Activated CD4-positive, alpha-beta T cell treated with anti-CD3 and anti-CD28 coated beads, Interleukin-2, amount 10 ng/mL, durations not matched to agents 7 days and 5 days (primary cell): ENCODE measurements around the gene EPM2A. TPM values are rescaled to one million over a fixed set of nuclear protein-coding genes. Genes with fewer than 3 reads are reported as not detected.

Experiments used
- CTCF ChIA-PET: fragments of 350-600 bp; sonication (Branson Sonifier 250); formaldehyde crosslinking; loops from one replicate; lab custom pipeline; 2021; ENCODE audit warnings: antibody characterized with exemption; lab: Charles Lee
- POLR2A ChIA-PET: fragments of 350-600 bp; sonication (Branson Sonifier 250); formaldehyde crosslinking; loops from one replicate; lab custom pipeline; 2021; ENCODE audit warnings: antibody characterized with exemption; lab: Charles Lee
- DNase-seq: peaks from one replicate; pipeline ENCODE4 v3.0.0-alpha.2; 2020
- H3K27ac Mint-ChIP-seq: one replicate; pipeline ENCODE4 v1.8.0; 2021; ENCODE audit warnings: mild to moderate bottlenecking, moderate library complexity, mixed read lengths
- H3K27me3 Mint-ChIP-seq: one replicate; pipeline ENCODE4 v1.8.0; 2021; ENCODE audit warnings: mixed read lengths
- H3K36me3 Mint-ChIP-seq: one replicate; pipeline ENCODE4 v1.8.0; 2021; ENCODE audit warnings: low read depth, mixed read lengths
- H3K4me1 Mint-ChIP-seq: one replicate; pipeline ENCODE4 v1.8.0; 2021; ENCODE audit warnings: mixed read lengths
- H3K4me3 Mint-ChIP-seq: one replicate; pipeline ENCODE4 v1.8.0; 2021; ENCODE audit warnings: mild to moderate bottlenecking, moderate library complexity, mixed read lengths
- H3K9me3 Mint-ChIP-seq: one replicate; pipeline ENCODE4 v1.8.0; 2021; ENCODE audit warnings: mixed read lengths
- total RNA-seq, 2 experiments: library from RNA; stranded (reverse); gene quantifications; one replicate each; pipeline ENCODE4 v1.2.3, GENCODE V29; 2021

EPM2A gene
- total RNA-seq, 2 experiments from 2014 or later = 4.5 to 5.7 TPM

DNA sequence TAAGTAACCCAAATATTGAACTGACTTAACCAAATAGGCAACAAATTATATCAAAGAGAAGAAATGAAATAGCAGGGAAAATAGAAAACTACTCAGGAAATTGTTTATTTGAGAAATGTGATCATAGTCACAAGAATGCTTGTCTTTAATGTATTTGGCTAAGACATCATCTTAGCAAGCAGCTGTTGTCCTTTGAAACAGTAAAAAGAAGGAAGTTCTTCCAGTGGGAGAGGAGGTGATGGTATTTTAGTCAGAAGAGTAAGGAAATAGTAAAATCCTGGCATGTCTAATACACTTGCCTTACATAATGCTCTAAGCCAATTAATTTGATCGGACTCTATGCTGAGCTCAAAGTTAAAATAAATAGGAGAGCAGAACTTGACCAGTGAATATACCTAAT, 126.5 kb downstream of the EPM2A start:
- ChIA-PET CTCF (interaction anchor here (1.0 kb wide), 1 partner anchor 303 kb away, joined by 3 read pairs; no protein-coding TSS in a partner anchor), POLR2A (no interaction called here)
- H3K27ac Mint-ChIP-seq = no peak overlapping the region
- H3K4me1 Mint-ChIP-seq = no peaks in the 10 kb centered on the region
- H3K4me3 Mint-ChIP-seq = no peak overlapping the region
- no peaks in the 10 kb centered on the region for H3K36me3 Mint-ChIP-seq
- DNase-seq = no peak
- H3K27me3 Mint-ChIP-seq = no peaks in the 10 kb centered on the region
- H3K9me3 Mint-ChIP-seq = no peaks in the 10 kb centered on the region

DNA sequence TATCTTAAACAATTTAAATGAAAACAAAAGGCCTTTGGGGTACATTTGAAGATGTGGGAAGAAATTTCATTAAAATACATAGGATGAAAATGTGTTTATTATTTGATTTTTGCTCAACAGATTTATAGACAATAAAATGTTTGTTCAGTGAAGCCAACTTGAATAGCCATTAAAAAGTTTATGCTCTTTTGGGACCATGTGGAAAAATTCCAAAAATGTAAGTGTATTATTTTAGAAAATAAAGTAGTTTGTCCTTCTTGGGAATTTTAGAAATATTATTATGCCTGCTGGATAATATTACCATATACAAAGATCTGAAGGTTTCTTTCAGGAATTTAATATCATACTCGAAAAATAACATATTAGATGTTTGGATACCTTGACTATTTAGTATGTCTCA, 131.3 kb downstream of the EPM2A start:
- CTCF ChIA-PET = no interaction called here

DNA sequence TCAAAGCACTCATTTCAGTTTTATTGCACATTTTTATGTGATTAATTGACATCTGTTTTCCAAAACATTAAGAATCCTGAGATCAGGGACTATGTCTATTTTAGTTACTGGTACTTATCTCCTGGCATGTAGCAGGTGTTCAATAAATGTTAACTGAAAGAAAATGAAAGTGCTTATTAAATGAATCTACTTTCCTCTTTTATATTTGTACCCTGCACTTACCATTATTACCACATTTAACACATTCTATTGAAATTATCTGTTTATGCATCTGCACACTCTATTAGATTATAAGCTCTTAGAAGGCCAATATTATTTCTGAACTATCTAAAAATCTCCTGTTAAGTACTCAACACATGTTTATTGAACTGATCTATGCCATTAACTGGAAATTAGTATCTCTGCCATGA, 131.9 kb downstream of the EPM2A start:
- POLR2A ChIA-PET = no interaction called here
- Mint-ChIP-seq H3K4me1 (no peaks in the 10 kb centered on the region), H3K4me3 (no peak overlapping the region), H3K9me3 (no peaks in the 10 kb centered on the region), H3K27me3 (no peaks in the 10 kb centered on the region), H3K36me3 (no peaks in the 10 kb centered on the region), H3K27ac (no peak overlapping the region)
- DNase-seq = no peak
- CTCF ChIA-PET = no interaction called here

More for the DNA sequence above, 131.3 kb downstream of the EPM2A start:
- H3K4me3 Mint-ChIP-seq = no peak overlapping the region
- no peaks in the 10 kb centered on the region for H3K4me1 Mint-ChIP-seq
- no peaks in the 10 kb centered on the region for H3K27me3 Mint-ChIP-seq
- DNase-seq = no peak
- no peaks in the 10 kb centered on the region for H3K9me3 Mint-ChIP-seq
- POLR2A ChIA-PET = no interaction called here
- H3K27ac Mint-ChIP-seq = no peak overlapping the region
- no peaks in the 10 kb centered on the region for H3K36me3 Mint-ChIP-seq

DNA sequence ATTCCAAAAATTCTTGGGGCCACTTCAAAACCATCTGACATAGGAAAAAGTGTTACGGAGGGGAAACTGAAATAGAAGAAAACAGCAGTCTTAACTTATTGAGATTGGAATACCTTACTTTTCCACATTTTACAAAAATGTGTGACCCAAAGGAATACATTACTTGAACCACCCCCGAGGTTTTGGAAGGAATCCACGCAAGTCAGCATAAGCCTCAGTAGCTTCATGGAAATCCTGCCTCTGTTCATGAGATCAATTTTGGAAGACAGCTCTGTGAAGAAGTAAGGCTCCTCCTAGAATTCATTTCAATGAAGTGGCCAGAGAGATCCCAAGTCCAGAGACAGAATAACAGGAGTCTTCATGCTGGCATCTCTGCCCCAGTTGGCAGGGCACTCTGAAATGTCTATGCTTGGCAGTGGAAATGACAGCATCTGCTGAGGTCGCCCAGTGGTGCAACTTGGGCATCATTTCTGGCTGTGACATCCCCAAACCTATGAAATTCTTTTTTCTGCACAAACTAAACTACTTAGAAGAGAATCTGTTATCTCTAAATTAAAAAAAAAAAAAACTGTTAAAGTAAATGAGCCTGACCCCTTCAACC, 132.5 kb downstream of the EPM2A start:
- H3K4me3 Mint-ChIP-seq = no peak overlapping the region
- no peaks in the 10 kb centered on the region for H3K27me3 Mint-ChIP-seq
- CTCF ChIA-PET = no interaction called here
- DNase-seq = no peak
- H3K4me1 Mint-ChIP-seq = no peaks in the 10 kb centered on the region
- no peaks in the 10 kb centered on the region for H3K36me3 Mint-ChIP-seq
- POLR2A ChIA-PET = no interaction called here
- H3K9me3 Mint-ChIP-seq = no peaks in the 10 kb centered on the region
- no peak overlapping the region for H3K27ac Mint-ChIP-seq

DNA sequence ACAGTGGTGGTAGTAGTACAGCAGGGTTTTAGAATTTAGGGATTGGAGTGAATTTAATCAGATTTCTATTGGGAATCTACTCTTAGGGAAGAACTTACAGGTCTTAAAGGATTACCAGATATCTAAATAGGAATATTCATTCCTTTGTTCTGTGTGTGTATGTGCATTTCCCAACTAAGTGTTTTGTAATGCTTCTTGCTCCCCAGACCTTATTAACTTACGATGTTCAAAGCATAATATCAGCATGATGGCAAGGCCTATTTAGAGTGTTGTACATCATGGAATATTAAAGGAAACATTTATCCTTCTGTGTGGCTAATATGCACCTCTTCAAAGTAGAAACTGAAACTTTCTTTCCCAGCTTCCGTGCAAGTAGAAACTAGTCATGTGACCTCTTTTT, 133.9 kb downstream of the EPM2A start:
- CTCF ChIA-PET = no interaction called here
- no peak overlapping the region for H3K27ac Mint-ChIP-seq
- POLR2A ChIA-PET = no interaction called here
- no peaks in the 10 kb centered on the region for H3K36me3 Mint-ChIP-seq
- H3K4me1 Mint-ChIP-seq = no peaks in the 10 kb centered on the region
- H3K4me3 Mint-ChIP-seq = no peak overlapping the region
- H3K9me3 Mint-ChIP-seq = no peaks in the 10 kb centered on the region
- DNase-seq = no peak
- H3K27me3 Mint-ChIP-seq = no peaks in the 10 kb centered on the region

- no peak overlapping the region for H3K27ac Mint-ChIP-seq
- DNase-seq = no peak
Measured at GRCh38 chr6:145600299-145600698, 135.0 kb downstream of the EPM2A start.

DNA sequence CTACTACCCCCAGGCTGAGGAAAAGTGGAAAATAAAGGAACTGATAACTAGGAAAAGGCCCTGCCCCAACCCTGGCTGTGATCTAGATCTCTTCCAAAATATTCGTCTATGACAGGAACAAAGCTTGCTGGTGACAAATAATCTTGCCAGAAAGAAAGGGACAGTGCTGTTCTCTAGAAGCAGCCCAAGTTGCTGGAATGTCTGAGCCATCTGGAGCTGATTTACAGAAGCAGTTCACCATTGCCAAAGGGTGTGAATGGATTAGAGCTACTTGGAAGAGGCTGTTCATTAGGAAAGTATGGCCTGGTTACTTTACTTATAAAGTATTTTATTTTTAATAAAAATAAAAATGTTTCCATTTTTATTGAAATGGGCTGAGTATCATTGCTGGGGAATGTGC, 146.3 kb downstream of the EPM2A start:
- Mint-ChIP-seq H3K4me1 (no peaks in the 10 kb centered on the region), H3K27me3 (no peaks in the 10 kb centered on the region), H3K4me3 (no peak overlapping the region), H3K36me3 (no peaks in the 10 kb centered on the region), H3K27ac (no peak overlapping the region), H3K9me3 (no peaks in the 10 kb centered on the region)
- ChIA-PET CTCF (no interaction called here), POLR2A (no interaction called here)
- DNase-seq = no peak

More at GRCh38 chr6:145600299-145600698, 135.0 kb downstream of the EPM2A start:
- POLR2A ChIA-PET = no interaction called here
- no peak overlapping the region for H3K4me3 Mint-ChIP-seq
- no peaks in the 10 kb centered on the region for H3K27me3 Mint-ChIP-seq
- no peaks in the 10 kb centered on the region for H3K36me3 Mint-ChIP-seq
- no peaks in the 10 kb centered on the region for H3K4me1 Mint-ChIP-seq
- CTCF ChIA-PET = no interaction called here
- no peaks in the 10 kb centered on the region for H3K9me3 Mint-ChIP-seq

DNA sequence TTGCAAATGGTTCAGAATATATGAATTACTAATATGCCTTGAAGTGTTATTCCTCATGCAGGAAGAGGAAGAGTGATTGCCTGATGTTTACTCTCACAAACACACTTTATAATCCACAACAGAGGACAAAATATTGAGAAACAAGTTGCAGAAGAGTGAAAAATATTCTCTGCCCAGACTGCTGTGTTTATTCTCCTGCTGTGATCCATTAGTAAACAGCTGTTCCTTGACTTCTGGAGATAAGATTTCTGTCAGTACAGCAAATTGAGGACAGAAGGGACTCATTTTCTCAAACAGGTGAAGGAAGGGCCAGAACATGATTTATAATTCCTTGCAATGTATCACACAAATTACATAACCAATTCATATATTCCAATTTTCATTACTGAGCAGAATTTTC, 148.0 kb downstream of the EPM2A start:
- ChIA-PET CTCF (no interaction called here), POLR2A (no interaction called here)
- H3K36me3 Mint-ChIP-seq = no peaks in the 10 kb centered on the region
- H3K4me1 Mint-ChIP-seq = no peaks in the 10 kb centered on the region
- H3K27ac Mint-ChIP-seq = no peak overlapping the region
- H3K9me3 Mint-ChIP-seq = no peaks in the 10 kb centered on the region
- H3K27me3 Mint-ChIP-seq = no peaks in the 10 kb centered on the region
- H3K4me3 Mint-ChIP-seq = no peak overlapping the region
- DNase-seq = no peak

GRCh38 chr6:145583753-145584152, 151.6 kb downstream of the EPM2A start:
- H3K4me3 Mint-ChIP-seq = no peak overlapping the region
- no peaks in the 10 kb centered on the region for H3K36me3 Mint-ChIP-seq
- ChIA-PET CTCF (no interaction called here), POLR2A (no interaction called here)
- no peaks in the 10 kb centered on the region for H3K27me3 Mint-ChIP-seq
- no peak overlapping the region for H3K27ac Mint-ChIP-seq
- no peak for DNase-seq
- no peaks in the 10 kb centered on the region for H3K9me3 Mint-ChIP-seq
- no peaks in the 10 kb centered on the region for H3K4me1 Mint-ChIP-seq

Other genes with a start within 250 kb of the EPM2A start
- 1 to 10 TPM; 3.1 to 4.0 TPM for gene FBXO30, start 79.3 kb upstream of the EPM2A start, total RNA-seq
- 10 to 100 TPM; 16.5 to 17.8 TPM for gene SHPRH, start 228.8 kb upstream of the EPM2A start, total RNA-seq